Activated B cell treated with CpG ODN at 0.5 μM for 24 hours (primary cell): ENCODE data around the gene TRIM41. TPM values are rescaled to one million over a fixed set of nuclear protein-coding genes. Genes with fewer than 3 reads are reported as not detected.

Experiments
- ATAC-seq: fragments of 200-7000 bp; cut with Tn5 transposase; one replicate; pipeline ENCODE4 v1.10.0; 2021; ENCODE audit warnings: low read depth, mild to moderate bottlenecking, moderate library complexity
- CTCF ChIA-PET: fragments of 350-600 bp; sonication (Branson Sonifier 250); formaldehyde crosslinking; loops from one replicate; lab custom pipeline; 2021; ENCODE audit warnings: antibody characterized with exemption; lab: Charles Lee
- POLR2A ChIA-PET: fragments of 350-600 bp; sonication (Branson Sonifier 250); formaldehyde crosslinking; loops from one replicate; lab custom pipeline; 2021; ENCODE audit warnings: antibody characterized with exemption; lab: Charles Lee
- DNase-seq: peaks from one replicate; pipeline ENCODE4 v3.0.0; 2022
- H3K27ac Mint-ChIP-seq: one replicate; pipeline ENCODE4 v1.8.0; 2020; ENCODE audit warnings: mixed read lengths
- H3K27me3 Mint-ChIP-seq: one replicate; pipeline ENCODE4 v1.8.0; 2021; ENCODE audit warnings: mixed read lengths
- H3K36me3 Mint-ChIP-seq: one replicate; pipeline ENCODE4 v1.8.0; 2021; ENCODE audit warnings: low read depth, mixed read lengths
- H3K4me1 Mint-ChIP-seq: one replicate; pipeline ENCODE4 v1.8.0; 2021; ENCODE audit warnings: mixed read lengths
- H3K4me3 Mint-ChIP-seq: one replicate; pipeline ENCODE4 v1.8.0; 2020; ENCODE audit warnings: mild to moderate bottlenecking, mixed read lengths
- H3K9me3 Mint-ChIP-seq: one replicate; pipeline ENCODE4 v1.8.0; 2020; ENCODE audit warnings: mixed read lengths
- CTCF ChIP-seq: fragments of 200-600 bp; IDR thresholded peaks from one replicate; pipeline ENCODE4 v1.8.0; 2022; ENCODE audit warnings: antibody characterized with exemption, mild to moderate bottlenecking
- intact Hi-C: fragments of 100-400 bp; cut with micrococcal nuclease; formaldehyde crosslinking; loops from one replicate; pipeline ENCODE4 v1.15.1; 2024
- total RNA-seq: library from RNA; stranded (reverse); gene quantifications from 2 replicates; pipeline ENCODE4 v1.2.3, GENCODE V29; 2022

Gene TRIM41
- total RNA-seq, 1 donor from 2014 or later = 39.6 TPM

- Mint-ChIP-seq H3K4me3 (no peak overlapping the region), H3K36me3 (peaks cover 78% of the 10 kb centered on the region), H3K4me1 (peaks cover 6% of the 10 kb centered on the region), H3K27ac (no peak overlapping the region), H3K9me3 (no peaks in the 10 kb centered on the region), H3K27me3 (no peaks in the 10 kb centered on the region)
- ChIA-PET POLR2A (interaction anchor here (0.9 to 8.8 kb wide), 4 partner anchors 9 to 44 kb away, joined by 3 to 73 read pairs (median 10); partner anchors contain the start of genes TRIM41 and TRIM52), CTCF (no interaction called here)
- no peak for TF ChIP-seq CTCF
- intact Hi-C loops = no loop called here
- DNase-seq (no peak), ATAC-seq (no peak)
Observed at GRCh38 chr5:181233088-181233800, 10.2 kb downstream of the TRIM41 start.

GRCh38 chr5:181233801-181234454 is 10.8 kb downstream of the TRIM41 start:
- H3K36me3 Mint-ChIP-seq = peaks cover 85% of the 10 kb centered on the region
- POLR2A ChIA-PET = interaction anchor here (0.6 to 8.8 kb wide), 5 partner anchors 9 to 45 kb away, joined by 3 to 73 read pairs (median 15); partner anchors contain the start of genes RACK1, TRIM41 and TRIM52
- DNase-seq = no peak
- no peaks in the 10 kb centered on the region for H3K27me3 Mint-ChIP-seq
- CTCF ChIA-PET = no interaction called here
- no peak for TF ChIP-seq CTCF
- H3K4me3 Mint-ChIP-seq = no peak overlapping the region
- intact Hi-C loops = no loop called here
- H3K9me3 Mint-ChIP-seq = no peaks in the 10 kb centered on the region
- peak overlapping the region; percentile 24 for H3K27ac Mint-ChIP-seq
- no peak for ATAC-seq
- peaks cover 7% of the 10 kb centered on the region for H3K4me1 Mint-ChIP-seq

GRCh38 chr5:181234455-181235306 is 11.6 kb downstream of the TRIM41 start:
- no peak overlapping the region for H3K4me3 Mint-ChIP-seq
- H3K27ac Mint-ChIP-seq = peak overlapping the region; percentile 59
- H3K36me3 Mint-ChIP-seq = peaks cover 85% of the 10 kb centered on the region
- ATAC-seq (no peak), DNase-seq (no peak)
- no peak for TF ChIP-seq CTCF
- peaks cover 9% of the 10 kb centered on the region for H3K4me1 Mint-ChIP-seq
- POLR2A ChIA-PET = interaction anchor here (0.5 to 8.8 kb wide), 7 partner anchors 9 to 46 kb away, joined by 3 to 73 read pairs (median 4); partner anchors contain the start of genes RACK1, TRIM41 and TRIM52
- no peaks in the 10 kb centered on the region for H3K27me3 Mint-ChIP-seq
- CTCF ChIA-PET = no interaction called here
- H3K9me3 Mint-ChIP-seq = no peaks in the 10 kb centered on the region
- intact Hi-C loops = no loop called here

DNA sequence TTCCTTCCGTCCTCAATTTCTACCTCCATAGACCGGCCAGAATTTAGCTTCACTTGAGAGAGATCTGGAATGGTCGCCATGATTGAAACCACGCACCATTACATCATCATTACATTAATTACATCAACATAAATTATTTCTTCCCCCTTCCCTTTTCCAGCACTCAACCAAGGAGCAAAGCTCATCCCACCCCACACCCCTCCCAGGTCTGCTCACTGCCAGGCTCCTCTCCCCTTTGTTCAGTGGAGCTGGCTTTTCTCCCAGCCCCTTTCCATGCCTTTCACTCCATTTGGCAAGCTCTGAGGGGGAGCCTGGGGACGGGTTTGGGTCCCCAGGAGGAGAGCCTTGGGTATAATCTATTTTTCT is 12.2 kb downstream of the TRIM41 start:
- H3K27ac Mint-ChIP-seq = peak overlapping the region; percentile 59
- no peak for ATAC-seq
- no peaks in the 10 kb centered on the region for H3K27me3 Mint-ChIP-seq
- intact Hi-C loops = no loop called here
- no peak for DNase-seq
- CTCF ChIA-PET = no interaction called here
- no peak for TF ChIP-seq CTCF
- H3K36me3 Mint-ChIP-seq = peaks cover 88% of the 10 kb centered on the region
- H3K4me1 Mint-ChIP-seq = peaks cover 9% of the 10 kb centered on the region
- no peak overlapping the region for H3K4me3 Mint-ChIP-seq
- POLR2A ChIA-PET = interaction anchor here (0.5 to 8.8 kb wide), 5 partner anchors 8 to 28 kb away, joined by 3 to 73 read pairs (median 15); partner anchors contain the start of genes RACK1, TRIM41 and TRIM52
- H3K9me3 Mint-ChIP-seq = no peaks in the 10 kb centered on the region
